Omental fat pad (tissue), 4 donors: ENCODE results near the gene ANGPTL2. TPM values are rescaled to one million over a fixed set of nuclear protein-coding genes. Genes with fewer than 3 reads are reported as not detected.

Experiments used
- ATAC-seq: fragments of 150-250 bp; one replicate; pipeline ENCODE4 v1.9.1; 2016; ENCODE audit warnings: mild to moderate bottlenecking, moderate library complexity; ENCODE audit not compliant: low FRiP score
- DNase-seq: peaks from one replicate; pipeline ENCODE4 v3.0.0-alpha.2; 2019; ENCODE audit warnings: low spot score
- total RNA-seq, 4 donors: library from RNA; depleted of rRNA; stranded (reverse); fragments of >200 nt; gene quantifications; one replicate each; pipeline ENCODE4 v1.1.0, GENCODE V29; 2016
- TF ChIP-seq, protein P1 (sequence below), 3 donors: fragments of 450-650 bp; IDR thresholded peaks; one replicate each; pipeline ENCODE4 v1.5.1; 2016 to 2017; ENCODE audit warnings: antibody characterized with exemption in 3 of 3, mild to moderate bottlenecking in 3 of 3, moderate library complexity in 2 of 3

The ANGPTL2 gene
- total RNA-seq, 4 donors from 2014 or later, result 68.3 to 177 (median 112) TPM

DNA sequence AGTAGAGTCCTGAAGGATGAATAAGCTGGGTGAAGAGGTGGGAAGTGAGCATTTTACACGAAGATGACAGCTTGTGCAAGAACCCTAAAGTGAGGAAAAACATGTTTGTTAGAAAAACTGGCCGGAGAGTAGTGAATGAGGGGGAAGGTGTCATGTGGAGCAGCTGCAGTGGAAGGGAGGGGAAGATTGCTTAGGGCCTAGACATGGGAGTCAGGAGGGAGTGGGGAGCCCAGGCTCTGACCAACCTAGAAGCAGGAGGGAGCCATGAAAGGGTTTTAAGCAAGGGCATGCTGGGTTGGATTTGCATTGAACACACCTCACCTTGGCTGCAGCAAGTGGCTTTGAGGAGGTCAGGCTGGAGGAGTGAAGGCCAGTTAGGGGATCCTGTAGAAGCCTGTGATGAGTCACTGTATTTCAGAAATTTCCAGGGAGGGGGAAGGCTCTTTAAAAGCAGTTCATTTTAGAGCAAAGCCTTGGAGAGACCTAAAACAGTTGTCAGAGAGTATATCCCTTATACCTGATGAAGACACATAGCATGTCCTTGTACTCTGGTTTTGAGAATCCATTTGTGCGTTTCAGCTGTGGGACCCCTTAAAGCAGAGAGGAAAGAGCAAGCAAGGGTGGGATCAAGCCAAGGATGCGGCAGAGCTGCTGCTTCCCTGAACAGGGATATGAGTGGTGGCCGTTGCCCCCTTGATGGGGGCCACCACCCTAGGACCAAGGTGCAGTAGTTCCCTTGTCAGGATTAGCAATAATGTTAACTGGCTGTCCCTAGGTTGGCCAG lies 45.4 kb downstream of the ANGPTL2 start:
- TF ChIP-seq, protein P1, sequence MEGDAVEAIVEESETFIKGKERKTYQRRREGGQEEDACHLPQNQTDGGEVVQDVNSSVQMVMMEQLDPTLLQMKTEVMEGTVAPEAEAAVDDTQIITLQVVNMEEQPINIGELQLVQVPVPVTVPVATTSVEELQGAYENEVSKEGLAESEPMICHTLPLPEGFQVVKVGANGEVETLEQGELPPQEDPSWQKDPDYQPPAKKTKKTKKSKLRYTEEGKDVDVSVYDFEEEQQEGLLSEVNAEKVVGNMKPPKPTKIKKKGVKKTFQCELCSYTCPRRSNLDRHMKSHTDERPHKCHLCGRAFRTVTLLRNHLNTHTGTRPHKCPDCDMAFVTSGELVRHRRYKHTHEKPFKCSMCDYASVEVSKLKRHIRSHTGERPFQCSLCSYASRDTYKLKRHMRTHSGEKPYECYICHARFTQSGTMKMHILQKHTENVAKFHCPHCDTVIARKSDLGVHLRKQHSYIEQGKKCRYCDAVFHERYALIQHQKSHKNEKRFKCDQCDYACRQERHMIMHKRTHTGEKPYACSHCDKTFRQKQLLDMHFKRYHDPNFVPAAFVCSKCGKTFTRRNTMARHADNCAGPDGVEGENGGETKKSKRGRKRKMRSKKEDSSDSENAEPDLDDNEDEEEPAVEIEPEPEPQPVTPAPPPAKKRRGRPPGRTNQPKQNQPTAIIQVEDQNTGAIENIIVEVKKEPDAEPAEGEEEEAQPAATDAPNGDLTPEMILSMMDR (IDR thresholded peaks at IDR 0.05), result no peak
- DNase-seq (no peak), ATAC-seq (peak; percentile 58)

GRCh38 chr9:127075624-127076372 lies 46.6 kb downstream of the ANGPTL2 start:
- ATAC-seq, result no peak
- TF ChIP-seq, protein P1 (IDR thresholded peaks at IDR 0.05), result no peak

GRCh38 chr9:127074561-127075548 lies 47.6 kb downstream of the ANGPTL2 start:
- DNase-seq (no peak), ATAC-seq (no peak)
- TF ChIP-seq, protein P1 (IDR thresholded peaks at IDR 0.05), result no peak

More at GRCh38 chr9:127075624-127076372, 46.6 kb downstream of the ANGPTL2 start:
- DNase-seq, result no peak

- TF ChIP-seq, protein P1 (IDR thresholded peaks at IDR 0.05), result no peak
- no peak for ATAC-seq
- no peak for DNase-seq
These were observed 54.7 kb downstream of the ANGPTL2 start for GRCh38 chr9:127067603-127068220.

- TF ChIP-seq, protein P1 (IDR thresholded peaks at IDR 0.05), result no peak
- ATAC-seq (peak; percentile 80), DNase-seq (no peak)
These were observed 55.6 kb downstream of the ANGPTL2 start for GRCh38 chr9:127066851-127067136.

DNA sequence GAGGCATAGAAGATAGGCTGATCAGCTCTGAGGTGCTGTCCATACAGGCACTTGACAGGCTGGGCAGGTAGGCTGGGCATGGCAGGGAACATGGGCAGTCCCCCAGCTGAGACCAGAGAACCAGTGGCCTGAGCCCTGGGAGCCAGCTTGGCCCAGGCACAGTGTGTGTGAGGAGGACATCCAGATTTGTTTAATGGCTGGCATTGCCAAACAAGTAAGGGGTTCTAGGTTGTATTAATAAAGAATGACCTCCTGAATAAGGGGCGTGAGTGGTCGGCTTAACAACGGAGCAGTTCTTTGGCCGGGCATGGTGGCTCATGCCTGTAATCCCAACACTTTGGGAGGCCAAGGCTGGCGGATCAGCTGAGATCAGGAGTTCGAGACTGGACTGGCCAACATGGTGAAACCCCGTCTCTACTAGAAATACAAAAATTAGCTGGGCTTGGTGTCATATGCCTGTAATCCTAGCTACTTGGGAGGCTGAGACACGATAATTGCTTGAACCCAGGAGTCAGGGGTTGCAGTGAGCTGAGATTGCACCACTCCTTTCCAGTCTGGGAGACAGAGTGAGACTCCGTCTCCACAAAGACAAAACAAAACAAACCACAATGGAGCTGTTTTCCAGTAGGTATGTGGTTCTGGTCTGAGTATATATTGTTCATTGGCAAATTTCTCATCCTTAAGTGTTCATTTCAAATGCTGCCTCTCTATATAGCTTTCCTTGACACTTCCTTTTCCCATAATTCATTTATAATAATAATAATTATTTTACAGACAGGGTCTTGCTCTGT lies 56.2 kb downstream of the ANGPTL2 start:
- ATAC-seq (no peak), DNase-seq (no peak)
- TF ChIP-seq, protein P1 (IDR thresholded peaks at IDR 0.05), result no peak
